Kidney epithelial cell (primary cell): Measurements from ENCODE around the gene NECAB3. TPM values are rescaled to one million over a fixed set of nuclear protein-coding genes. Genes with fewer than 3 reads are reported as not detected.

Experiments
- DNase-seq: peaks from one replicate; pipeline ENCODE4 v3.0.0-alpha.2; 2010; ENCODE audit warnings: low read depth
- H3K27me3 ChIP-seq: 2 replicates; pipeline ENCODE4 v1.6.0; 2011; ENCODE audit warnings: low read length; ENCODE audit not compliant: control insufficient read depth, insufficient read depth
- H3K36me3 ChIP-seq: 2 replicates; pipeline ENCODE4 v1.5.1; 2011; ENCODE audit warnings: low read length; ENCODE audit not compliant: control insufficient read depth, insufficient read depth
- H3K4me3 ChIP-seq: 2 replicates; pipeline ENCODE4 v1.5.1; 2011; ENCODE audit warnings: low read depth, mild to moderate bottlenecking, control low read depth, low read length
- total RNA-seq: library from RNA; depleted of rRNA; stranded (reverse); fragments of >200 nt; gene quantifications from 2 replicates; pipeline ENCODE4 v1.2.3, GENCODE V29; 2015
- TF ChIP-seq, protein P1 (sequence below): IDR thresholded peaks from 2 replicates; pipeline ENCODE4 v1.5.1; 2011; ENCODE audit warnings: mild to moderate bottlenecking, moderate library complexity, low read length, control low read depth, inconsistent platforms; ENCODE audit not compliant: insufficient read depth, poor library complexity, severe bottlenecking

The NECAB3 gene
- total RNA-seq, 1 donor from 2014 or later = 17.5 TPM

DNA sequence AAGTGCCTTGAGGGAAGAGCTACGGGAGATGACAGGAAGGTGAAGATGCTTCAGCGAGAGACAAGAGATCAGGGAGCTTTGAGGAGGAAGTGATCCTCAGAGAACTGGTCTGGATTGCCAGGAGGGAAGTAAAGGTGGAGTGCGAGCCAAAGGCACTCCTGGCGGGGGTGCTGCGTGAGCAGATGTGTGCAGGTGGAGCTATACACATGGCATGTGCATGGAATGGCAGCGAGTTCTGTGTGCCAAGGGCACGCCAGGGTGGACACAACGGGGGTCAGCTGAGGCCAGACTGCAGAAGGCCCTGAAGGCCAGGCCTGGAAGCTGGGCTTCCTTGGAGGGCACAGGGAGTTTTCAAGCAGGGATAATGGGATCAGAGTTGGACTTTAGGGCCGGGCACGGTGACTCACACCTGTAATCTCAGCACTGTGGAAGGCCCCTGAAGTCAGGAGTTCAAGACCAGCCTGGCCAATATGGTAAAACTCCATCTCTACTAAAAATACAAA, 39.7 kb upstream of the NECAB3 start:
- DNase-seq = no peak
- TF ChIP-seq, protein P1, sequence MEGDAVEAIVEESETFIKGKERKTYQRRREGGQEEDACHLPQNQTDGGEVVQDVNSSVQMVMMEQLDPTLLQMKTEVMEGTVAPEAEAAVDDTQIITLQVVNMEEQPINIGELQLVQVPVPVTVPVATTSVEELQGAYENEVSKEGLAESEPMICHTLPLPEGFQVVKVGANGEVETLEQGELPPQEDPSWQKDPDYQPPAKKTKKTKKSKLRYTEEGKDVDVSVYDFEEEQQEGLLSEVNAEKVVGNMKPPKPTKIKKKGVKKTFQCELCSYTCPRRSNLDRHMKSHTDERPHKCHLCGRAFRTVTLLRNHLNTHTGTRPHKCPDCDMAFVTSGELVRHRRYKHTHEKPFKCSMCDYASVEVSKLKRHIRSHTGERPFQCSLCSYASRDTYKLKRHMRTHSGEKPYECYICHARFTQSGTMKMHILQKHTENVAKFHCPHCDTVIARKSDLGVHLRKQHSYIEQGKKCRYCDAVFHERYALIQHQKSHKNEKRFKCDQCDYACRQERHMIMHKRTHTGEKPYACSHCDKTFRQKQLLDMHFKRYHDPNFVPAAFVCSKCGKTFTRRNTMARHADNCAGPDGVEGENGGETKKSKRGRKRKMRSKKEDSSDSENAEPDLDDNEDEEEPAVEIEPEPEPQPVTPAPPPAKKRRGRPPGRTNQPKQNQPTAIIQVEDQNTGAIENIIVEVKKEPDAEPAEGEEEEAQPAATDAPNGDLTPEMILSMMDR = no peak
- Histone ChIP-seq H3K27me3 (no peaks in the 10 kb centered on the region), H3K36me3 (no peaks in the 10 kb centered on the region), H3K4me3 (no peak overlapping the region)

GRCh38 chr20:33711446-33711738, 37.2 kb upstream of the NECAB3 start:
- Histone ChIP-seq H3K4me3 (no peak overlapping the region), H3K36me3 (no peaks in the 10 kb centered on the region), H3K27me3 (no peaks in the 10 kb centered on the region)
- TF ChIP-seq, protein P1 = no peak
- no peak for DNase-seq

DNA sequence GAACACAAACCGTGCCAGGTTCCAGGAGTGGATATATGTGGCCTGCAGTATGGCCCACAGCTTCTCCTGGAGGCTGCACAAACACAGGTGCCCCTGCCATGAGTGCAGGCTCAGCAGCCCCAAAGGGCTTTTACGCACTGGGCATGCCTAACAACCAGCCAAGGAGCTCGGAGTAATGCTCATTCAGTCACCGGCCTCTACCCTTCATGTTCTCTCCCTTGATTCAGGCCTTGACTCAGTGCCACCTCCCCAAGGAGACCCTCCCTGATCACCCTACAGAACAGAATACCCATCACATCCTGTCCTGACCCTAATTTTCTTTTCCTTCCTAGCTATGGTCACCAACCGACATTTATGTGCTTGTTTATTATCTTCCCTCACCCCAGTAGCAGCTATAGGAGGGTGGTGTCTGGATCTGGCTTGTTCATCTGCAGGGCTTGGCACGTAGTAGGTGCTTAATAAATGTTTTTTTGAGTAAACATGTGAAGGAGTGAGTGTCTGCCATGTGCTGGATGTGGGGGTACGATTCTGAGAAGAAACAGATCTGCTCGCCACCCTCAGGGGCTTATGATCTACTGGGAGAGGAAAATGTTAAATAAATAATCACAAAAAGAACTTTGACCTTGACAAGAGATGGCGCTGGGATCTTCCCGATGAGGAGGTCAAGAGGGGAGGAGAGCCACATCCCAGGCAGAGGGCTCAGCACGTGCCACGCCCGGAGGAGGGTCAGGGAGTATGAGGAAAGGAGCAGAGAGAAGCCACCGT, 36.6 kb upstream of the NECAB3 start:
- DNase-seq = no peak
- no peaks in the 10 kb centered on the region for H3K27me3 ChIP-seq
- no peak overlapping the region for H3K4me3 ChIP-seq
- H3K36me3 ChIP-seq = no peaks in the 10 kb centered on the region
- TF ChIP-seq, protein P1 = no peak

- DNase-seq = no peak
- TF ChIP-seq, protein P1 = no peak
- H3K4me3 ChIP-seq = no peak overlapping the region
- no peaks in the 10 kb centered on the region for H3K36me3 ChIP-seq
- no peaks in the 10 kb centered on the region for H3K27me3 ChIP-seq
Measured at GRCh38 chr20:33709905-33710541, 35.8 kb upstream of the NECAB3 start.

- no peak for DNase-seq
- TF ChIP-seq, protein P1 = no peak
- Histone ChIP-seq H3K36me3 (no peaks in the 10 kb centered on the region), H3K27me3 (no peaks in the 10 kb centered on the region), H3K4me3 (no peak overlapping the region)
Measured at GRCh38 chr20:33709398-33709797, 35.2 kb upstream of the NECAB3 start.
